GM13976 (cell line): ENCODE results near the gene PCDHB16.

Experiments
- DNase-seq: peaks from one replicate; pipeline ENCODE4 v3.0.0; 2012; ENCODE audit warnings: low spot score
- in situ Hi-C: fragments of 300-500 bp; cut with MboI; formaldehyde crosslinking; loops from one replicate; pipeline ENCODE4 v1.12.0; 2022; ENCODE audit warnings: low sequenced_read_pairs, mixed read lengths, inconsistent platforms; ENCODE audit not compliant: unreplicated experiment
- TF ChIP-seq, protein P1 (sequence below): IDR thresholded peaks from 2 replicates; pipeline ENCODE4 v1.5.1; 2012; ENCODE audit warnings: borderline replicate concordance, mild to moderate bottlenecking; ENCODE audit not compliant: insufficient read depth; ENCODE audit errors: extremely low read depth, missing control alignments, control extremely low read depth

The PCDHB16 gene

GRCh38 chr5:141234109-141234667 lies 52.0 kb downstream of the PCDHB16 start:
- in situ Hi-C loops, result no loop called here
- TF ChIP-seq, protein P1, sequence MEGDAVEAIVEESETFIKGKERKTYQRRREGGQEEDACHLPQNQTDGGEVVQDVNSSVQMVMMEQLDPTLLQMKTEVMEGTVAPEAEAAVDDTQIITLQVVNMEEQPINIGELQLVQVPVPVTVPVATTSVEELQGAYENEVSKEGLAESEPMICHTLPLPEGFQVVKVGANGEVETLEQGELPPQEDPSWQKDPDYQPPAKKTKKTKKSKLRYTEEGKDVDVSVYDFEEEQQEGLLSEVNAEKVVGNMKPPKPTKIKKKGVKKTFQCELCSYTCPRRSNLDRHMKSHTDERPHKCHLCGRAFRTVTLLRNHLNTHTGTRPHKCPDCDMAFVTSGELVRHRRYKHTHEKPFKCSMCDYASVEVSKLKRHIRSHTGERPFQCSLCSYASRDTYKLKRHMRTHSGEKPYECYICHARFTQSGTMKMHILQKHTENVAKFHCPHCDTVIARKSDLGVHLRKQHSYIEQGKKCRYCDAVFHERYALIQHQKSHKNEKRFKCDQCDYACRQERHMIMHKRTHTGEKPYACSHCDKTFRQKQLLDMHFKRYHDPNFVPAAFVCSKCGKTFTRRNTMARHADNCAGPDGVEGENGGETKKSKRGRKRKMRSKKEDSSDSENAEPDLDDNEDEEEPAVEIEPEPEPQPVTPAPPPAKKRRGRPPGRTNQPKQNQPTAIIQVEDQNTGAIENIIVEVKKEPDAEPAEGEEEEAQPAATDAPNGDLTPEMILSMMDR, result peak; percentile 4
- no peak for DNase-seq
